Keratinocyte (primary cell): ENCODE results near the gene RFC3. TPM values are rescaled to one million over a fixed set of nuclear protein-coding genes. Genes with fewer than 3 reads are reported as not detected.

Experiments
- DNase-seq: peaks from one replicate; pipeline ENCODE4 v3.0.0-alpha.2; 2011; ENCODE audit warnings: low read depth, missing footprints, low spot score
- FAIRE-seq: peaks from 2 replicates; lab custom pipeline; 2011; peaks lifted over from hg19 to GRCh38; lab: Jason Lieb, UNC
- H2AFZ ChIP-seq: 2 replicates; pipeline ENCODE4 v1.6.0; 2012; ENCODE audit warnings: low read length, control low read depth, inconsistent platforms; ENCODE audit not compliant: control insufficient read depth
- H3K27ac ChIP-seq: 2 replicates; pipeline ENCODE4 v1.5.1; 2011; ENCODE audit warnings: low read length; ENCODE audit not compliant: control insufficient read depth, insufficient read depth
- H3K27me3 ChIP-seq: 3 replicates; pipeline ENCODE4 v1.6.0; 2011; ENCODE audit warnings: low read length; ENCODE audit not compliant: control insufficient read depth, insufficient read depth; ENCODE audit errors: extremely low read depth
- H3K36me3 ChIP-seq, 2 experiments: 2 replicates in 1 of 2; 3 replicates in 1 of 2; pipeline ENCODE4 v1.5.1; 2011; ENCODE audit warnings: low read length in 2 of 2, mild to moderate bottlenecking in 1 of 2; ENCODE audit not compliant: control insufficient read depth in 2 of 2, insufficient read depth in 2 of 2; ENCODE audit errors: extremely low read depth in 1 of 2
- H3K4me1 ChIP-seq: 3 replicates; pipeline ENCODE4 v1.5.1; 2011; ENCODE audit warnings: low read length; ENCODE audit not compliant: control insufficient read depth, insufficient read depth; ENCODE audit errors: extremely low read depth
- H3K4me2 ChIP-seq: 3 replicates; pipeline ENCODE4 v1.6.0; 2011; ENCODE audit warnings: low read depth, low read length; ENCODE audit not compliant: control insufficient read depth, insufficient read depth; ENCODE audit errors: extremely low read depth
- H3K4me3 ChIP-seq, 3 experiments: fragments of 200-600 bp in 1 of 3; sonication (generic) in 1 of 3; 2 replicates in 2 of 3; 3 replicates in 1 of 3; pipeline ENCODE4 v1.5.1; 2011 to 2016; ENCODE audit warnings: low read length in 3 of 3, mild to moderate bottlenecking in 3 of 3, control low read depth in 2 of 3, inconsistent platforms in 1 of 3, low read depth in 1 of 3, mixed read lengths in 1 of 3, mixed run types in 1 of 3, moderate library complexity in 1 of 3; ENCODE audit not compliant: control insufficient read depth in 2 of 3, insufficient read depth in 2 of 3; ENCODE audit errors: extremely low read depth in 1 of 3
- H3K79me2 ChIP-seq: 2 replicates; pipeline ENCODE4 v1.6.0; 2012; ENCODE audit warnings: low read length; ENCODE audit not compliant: control insufficient read depth, insufficient read depth
- H3K9ac ChIP-seq: 3 replicates; pipeline ENCODE4 v1.6.0; 2011; ENCODE audit warnings: low read length; ENCODE audit not compliant: control insufficient read depth, insufficient read depth; ENCODE audit errors: extremely low read depth
- H3K9me1 ChIP-seq: 3 replicates; pipeline ENCODE4 v1.6.0; 2011; ENCODE audit warnings: low read length; ENCODE audit not compliant: control insufficient read depth, insufficient read depth; ENCODE audit errors: extremely low read depth
- H3K9me3 ChIP-seq: 2 replicates; pipeline ENCODE4 v1.5.1; 2012; ENCODE audit warnings: low read depth, low read length; ENCODE audit not compliant: control insufficient read depth
- H4K20me1 ChIP-seq: 3 replicates; pipeline ENCODE4 v1.6.0; 2011; ENCODE audit warnings: low read length; ENCODE audit not compliant: control insufficient read depth, insufficient read depth; ENCODE audit errors: extremely low read depth
- EZH2 ChIP-seq: IDR thresholded peaks from one replicate; pipeline ENCODE4 v1.6.1; 2012; ENCODE audit warnings: inconsistent platforms, mild to moderate bottlenecking, low read length, moderate library complexity
- dilution Hi-C: fragments of 300-500 bp; cut with MboI; formaldehyde crosslinking; loops from one replicate; pipeline ENCODE4 v1.7.0; 2020; ENCODE audit warnings: low sequenced_read_pairs; ENCODE audit not compliant: extremely low pct_ligation_motif_present
- polyA plus RNA-seq, 5 experiments: library from polyadenylated mRNA; depleted of rRNA in 3 of 5; stranded (reverse) in 3 of 5; stranded (forward) in 1 of 5; unstranded in 1 of 5; fragments of >200 nt; gene quantifications; 1 replicate in 1 of 5; 2 replicates in 3 of 5; 3 replicates in 1 of 5; pipeline versions ENCODE4 v1.2.1 to v1.2.3, GENCODE V29; 2011 to 2012; ENCODE audit warnings: missing spikeins in 2 of 5, low read depth in 1 of 5, low replicate concordance in 1 of 5
- TF ChIP-seq, protein P1 (sequence below), 3 experiments: IDR thresholded peaks in 1 of 3; conservative IDR thresholded peaks in 1 of 3; optimal IDR thresholded peaks in 1 of 3; 2 replicates in 2 of 3; 3 replicates in 1 of 3; pipeline versions ENCODE3 to v1.5.1; 2011; ENCODE audit warnings: low read length in 3 of 3, mild to moderate bottlenecking in 3 of 3, moderate library complexity in 2 of 3, control low read depth in 1 of 3, inconsistent platforms in 1 of 3; ENCODE audit not compliant: insufficient read depth in 2 of 3; ENCODE audit errors: extremely low read depth in 1 of 3

RFC3 gene
- polyA plus RNA-seq, 1 donor (not counting 4 experiments of a cell fraction or from before 2014, with no cell fraction given) = 20.8 TPM

DNA sequence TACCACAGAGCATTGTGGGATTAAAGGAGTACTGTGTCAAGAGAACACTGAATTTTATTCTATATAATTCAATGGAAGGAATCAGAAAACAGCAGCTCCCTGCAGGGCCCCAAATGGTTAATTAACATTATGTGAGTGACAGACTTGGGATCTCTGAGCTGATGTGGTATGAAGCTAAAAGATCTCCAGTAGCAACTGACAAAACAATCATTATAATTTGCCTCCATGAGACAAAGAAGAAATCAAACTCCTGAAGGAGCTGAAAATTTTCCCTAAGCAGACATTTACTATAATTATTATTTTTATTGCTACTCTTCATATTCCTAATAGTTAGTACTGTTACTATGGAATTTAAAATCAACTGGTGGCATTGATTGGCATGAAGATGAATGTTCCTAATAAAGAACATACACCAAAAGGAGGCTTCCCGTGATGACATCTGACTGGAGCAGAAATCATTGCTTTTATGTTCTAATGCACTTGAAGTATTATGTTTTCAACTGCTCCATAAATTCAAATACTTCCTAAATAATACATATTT, 28.8 kb upstream of the RFC3 start:
- H3K4me2 ChIP-seq = no peak overlapping the region
- H3K4me1 ChIP-seq = peaks cover 3% of the 10 kb centered on the region
- no peak for TF ChIP-seq EZH2
- TF ChIP-seq, protein P1, sequence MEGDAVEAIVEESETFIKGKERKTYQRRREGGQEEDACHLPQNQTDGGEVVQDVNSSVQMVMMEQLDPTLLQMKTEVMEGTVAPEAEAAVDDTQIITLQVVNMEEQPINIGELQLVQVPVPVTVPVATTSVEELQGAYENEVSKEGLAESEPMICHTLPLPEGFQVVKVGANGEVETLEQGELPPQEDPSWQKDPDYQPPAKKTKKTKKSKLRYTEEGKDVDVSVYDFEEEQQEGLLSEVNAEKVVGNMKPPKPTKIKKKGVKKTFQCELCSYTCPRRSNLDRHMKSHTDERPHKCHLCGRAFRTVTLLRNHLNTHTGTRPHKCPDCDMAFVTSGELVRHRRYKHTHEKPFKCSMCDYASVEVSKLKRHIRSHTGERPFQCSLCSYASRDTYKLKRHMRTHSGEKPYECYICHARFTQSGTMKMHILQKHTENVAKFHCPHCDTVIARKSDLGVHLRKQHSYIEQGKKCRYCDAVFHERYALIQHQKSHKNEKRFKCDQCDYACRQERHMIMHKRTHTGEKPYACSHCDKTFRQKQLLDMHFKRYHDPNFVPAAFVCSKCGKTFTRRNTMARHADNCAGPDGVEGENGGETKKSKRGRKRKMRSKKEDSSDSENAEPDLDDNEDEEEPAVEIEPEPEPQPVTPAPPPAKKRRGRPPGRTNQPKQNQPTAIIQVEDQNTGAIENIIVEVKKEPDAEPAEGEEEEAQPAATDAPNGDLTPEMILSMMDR (optimal IDR thresholded peaks at IDR 0.05 in 1 of 3, IDR thresholded peaks at IDR 0.05 in 1 of 3, conservative IDR thresholded peaks at IDR 0.05 in 1 of 3; ENCODE audit: extremely low read depth in 1 of 3, insufficient read depth in 2 of 3, low read length in 3 of 3) = no peak
- H3K9me3 ChIP-seq = no peaks in the 10 kb centered on the region
- no peak for FAIRE-seq
- H2AFZ ChIP-seq = no peak overlapping the region
- no peak for DNase-seq
- H3K9me1 ChIP-seq = no peaks in the 10 kb centered on the region
- no peak overlapping the region for H3K9ac ChIP-seq
- no peak overlapping the region for H3K4me3 ChIP-seq
- H3K27me3 ChIP-seq = no peaks in the 10 kb centered on the region
- no peaks in the 10 kb centered on the region for H3K79me2 ChIP-seq
- H3K27ac ChIP-seq = no peak overlapping the region
- dilution Hi-C loops = no loop called here
- H4K20me1 ChIP-seq = no peaks in the 10 kb centered on the region
- no peaks in the 10 kb centered on the region for H3K36me3 ChIP-seq

DNA sequence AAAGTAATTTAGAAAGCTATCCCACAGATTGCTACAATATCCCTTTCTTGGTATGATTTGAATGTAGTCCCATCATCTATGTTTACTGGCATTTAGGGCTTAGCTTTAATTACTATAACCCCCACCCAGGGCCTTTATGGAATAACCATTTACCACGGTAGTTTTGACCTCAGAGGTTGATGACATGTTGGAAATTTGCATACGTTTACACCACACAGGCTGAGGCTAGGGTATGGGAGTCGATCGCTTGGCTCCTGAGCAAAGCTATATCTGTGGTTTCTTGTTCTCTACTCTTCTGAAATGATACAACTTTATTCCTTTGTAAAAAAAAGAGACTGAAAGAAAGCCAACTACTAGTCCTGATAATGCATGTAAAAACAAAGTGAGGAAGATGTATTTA, 28.2 kb upstream of the RFC3 start:
- Histone ChIP-seq H3K27me3 (no peaks in the 10 kb centered on the region), H3K4me2 (no peak overlapping the region), H3K79me2 (no peaks in the 10 kb centered on the region), H3K4me3 (no peak overlapping the region), H3K9me3 (no peaks in the 10 kb centered on the region), H4K20me1 (no peaks in the 10 kb centered on the region), H3K27ac (no peak overlapping the region), H3K9ac (no peak overlapping the region), H3K9me1 (no peaks in the 10 kb centered on the region), H3K4me1 (peaks cover 3% of the 10 kb centered on the region), H2AFZ (no peak overlapping the region), H3K36me3 (no peaks in the 10 kb centered on the region)
- DNase-seq = no peak
- FAIRE-seq = no peak
- dilution Hi-C loops = no loop called here
- TF ChIP-seq, protein P1 (optimal IDR thresholded peaks at IDR 0.05 in 1 of 3, IDR thresholded peaks at IDR 0.05 in 1 of 3, conservative IDR thresholded peaks at IDR 0.05 in 1 of 3; ENCODE audit: extremely low read depth in 1 of 3, insufficient read depth in 2 of 3, low read length in 3 of 3) = no peak
- TF ChIP-seq EZH2 = no peak
